Breast epithelium (tissue), 4 donors: ENCODE results near the gene TMEM161A. TPM values are rescaled to one million over a fixed set of nuclear protein-coding genes. Genes with fewer than 3 reads are reported as not detected.

Experiments
- DNase-seq, 2 donors: peaks; one replicate each; pipeline ENCODE4 v3.0.0-alpha.2; 2019; ENCODE audit warnings: low spot score in 2 of 2
- H3K27ac ChIP-seq, 2 donors: fragments of 200-600 bp; sonication (generic) in 1 of 2; one replicate each; pipeline ENCODE4 v1.5.1; 2016 to 2019; ENCODE audit warnings: mild to moderate bottlenecking in 1 of 2
- H3K27me3 ChIP-seq, 2 donors: fragments of 200-600 bp; sonication (generic) in 1 of 2; one replicate each; pipeline versions ENCODE4 v1.5.1 to v1.6.0; 2017 to 2019; ENCODE audit warnings: control low read depth in 1 of 2, mild to moderate bottlenecking in 1 of 2
- H3K36me3 ChIP-seq: fragments of 200-600 bp; one replicate; pipeline ENCODE4 v1.5.1; 2019
- H3K4me1 ChIP-seq, 2 donors: fragments of 200-600 bp; sonication (generic); one replicate each; pipeline ENCODE4 v1.5.1; 2016 to 2019; ENCODE audit warnings: control low read depth in 1 of 2
- H3K4me3 ChIP-seq, 3 donors: fragments of 200-600 bp; sonication (generic); 1 replicate in 2 of 3; 2 replicates in 1 of 3; pipeline ENCODE4 v1.5.1; 2016 to 2019; ENCODE audit warnings: mild to moderate bottlenecking in 3 of 3, moderate library complexity in 2 of 3
- H3K9me3 ChIP-seq, 2 donors: fragments of 200-600 bp; sonication (generic) in 1 of 2; one replicate each; pipeline ENCODE4 v1.5.1; 2016 to 2019; ENCODE audit warnings: control low read depth in 1 of 2
- CTCF ChIP-seq, 3 donors: fragments of 450-650 bp; IDR thresholded peaks; one replicate each; pipeline ENCODE4 v1.5.1; 2016 to 2017; ENCODE audit warnings: antibody characterized with exemption in 3 of 3, mild to moderate bottlenecking in 3 of 3, moderate library complexity in 3 of 3
- POLR2A ChIP-seq: fragments of 450-650 bp; IDR thresholded peaks from one replicate; pipeline ENCODE4 v1.6.1; 2016; ENCODE audit warnings: antibody characterized with exemption, mild to moderate bottlenecking, moderate library complexity
- POLR2AphosphoS5 ChIP-seq, 3 donors: sonication (generic); formaldehyde crosslinking; IDR thresholded peaks; one replicate each; pipeline ENCODE4 v1.6.1; 2017; ENCODE audit warnings: antibody characterized with exemption in 3 of 3
- intact Hi-C: fragments of 100-400 bp; cut with DNase I; formaldehyde crosslinking; loops from one replicate; pipeline ENCODE4 v1.15.1; 2023; ENCODE audit warnings: low total_unique reads
- total RNA-seq, 3 donors: library from RNA; depleted of rRNA; stranded (reverse); fragments of >200 nt; gene quantifications; one replicate each; pipeline ENCODE4 v1.1.0, GENCODE V29; 2016

The TMEM161A gene
- 10 to 100 TPM; 13.8 to 20.3 (median 18.0) TPM for total RNA-seq

- Histone ChIP-seq H3K9me3 (no peaks in the 10 kb centered on the region), H3K27me3 (no peaks in the 10 kb centered on the region), H3K4me3 (peak within 1 kb of the TSS; percentile 59 to 86 (median 83)), H3K4me1 (no peaks in the 10 kb centered on the region), H3K36me3 (no peaks in the 10 kb centered on the region), H3K27ac (peak within 1 kb of the TSS; percentile 27 to 80)
- DNase-seq, result peak; percentile 96 to 97
- intact Hi-C loops, result no loop called here
- TF ChIP-seq POLR2AphosphoS5 (IDR thresholded peaks at IDR 0.05) (peak in 2 of 3 donors; percentile 58 to 72), POLR2A (no peak)
These were observed at the start of gene TMEM161A for GRCh38 chr19:19138109-19138981. TSS of gene TMEM161A (minus strand) at chr19:19138478. CDS start at chr19:19138428, 50 bp downstream.

- DNase-seq, result no peak
- no peaks in the 10 kb centered on the region for H3K27me3 ChIP-seq
- intact Hi-C loops, result no loop called here
- no peak overlapping the region for H3K27ac ChIP-seq
- TF ChIP-seq POLR2A, result no peak
- TF ChIP-seq CTCF (IDR thresholded peaks at IDR 0.05), result no peak
- TF ChIP-seq POLR2AphosphoS5 (IDR thresholded peaks at IDR 0.05), result no peak
- no peaks in the 10 kb centered on the region for H3K9me3 ChIP-seq
- no peak overlapping the region for H3K4me3 ChIP-seq
- no peaks in the 10 kb centered on the region for H3K36me3 ChIP-seq
- H3K4me1 ChIP-seq, result peaks cover 7 to 9% of the 10 kb centered on the region in 2 donors
These were observed 48.5 kb upstream of the TMEM161A start for GRCh38 chr19:19186742-19187141.

- peaks cover 7 to 8% of the 10 kb centered on the region in 2 donors for H3K4me1 ChIP-seq
- no peaks in the 10 kb centered on the region for H3K27me3 ChIP-seq
- H3K4me3 ChIP-seq, result no peak overlapping the region
- DNase-seq, result no peak
- H3K27ac ChIP-seq, result no peak overlapping the region
- TF ChIP-seq POLR2A, result no peak
- TF ChIP-seq CTCF (IDR thresholded peaks at IDR 0.05), result peak in 1 of 3 donors; percentile 19
- no peak for TF ChIP-seq POLR2AphosphoS5 (IDR thresholded peaks at IDR 0.05)
- no peaks in the 10 kb centered on the region for H3K9me3 ChIP-seq
- peaks cover 4% of the 10 kb centered on the region for H3K36me3 ChIP-seq
- intact Hi-C loops, result no loop called here
These were observed 47.8 kb upstream of the TMEM161A start for GRCh38 chr19:19185853-19186740.

GRCh38 chr19:19181488-19181998 is 43.3 kb upstream of the TMEM161A start:
- no peak overlapping the region for H3K27ac ChIP-seq
- no peaks in the 10 kb centered on the region for H3K9me3 ChIP-seq
- TF ChIP-seq CTCF (IDR thresholded peaks at IDR 0.05) (no peak), POLR2AphosphoS5 (IDR thresholded peaks at IDR 0.05) (no peak)
- H3K36me3 ChIP-seq, result peaks cover 4% of the 10 kb centered on the region
- no peak for DNase-seq
- H3K4me1 ChIP-seq, result no peaks in the 10 kb centered on the region
- no peaks in the 10 kb centered on the region for H3K27me3 ChIP-seq
- intact Hi-C loops, result no loop called here
- H3K4me3 ChIP-seq, result no peak overlapping the region

GRCh38 chr19:19179548-19180441 is 41.5 kb upstream of the TMEM161A start:
- no peaks in the 10 kb centered on the region for H3K4me1 ChIP-seq
- DNase-seq, result no peak
- no peak overlapping the region for H3K4me3 ChIP-seq
- no peaks in the 10 kb centered on the region for H3K27me3 ChIP-seq
- no peaks in the 10 kb centered on the region for H3K9me3 ChIP-seq
- no peak overlapping the region for H3K27ac ChIP-seq
- TF ChIP-seq CTCF (IDR thresholded peaks at IDR 0.05), result no peak
- TF ChIP-seq POLR2A, result no peak
- TF ChIP-seq POLR2AphosphoS5 (IDR thresholded peaks at IDR 0.05), result no peak
- intact Hi-C loops, result no loop called here
- peaks cover 4% of the 10 kb centered on the region for H3K36me3 ChIP-seq
